WTC11 (cell line): Measurements from ENCODE around the gene ZNF140. TPM values are rescaled to one million over a fixed set of nuclear protein-coding genes. Genes with fewer than 3 reads are reported as not detected.
A peak's percentile ranks its signal among the peaks of the same experiment; 100 is the strongest.

Experiments
- CREM ChIP-seq: sonication (generic); formaldehyde crosslinking; IDR thresholded peaks from 2 replicates; pipeline ENCODE4 v1.8.1; 2022; ENCODE audit warnings: mild to moderate bottlenecking, missing genetic modification reagents, moderate library complexity
- ETV6 ChIP-seq: sonication (generic); formaldehyde crosslinking; IDR thresholded peaks from 2 replicates; pipeline ENCODE4 v1.8.1; 2022; ENCODE audit warnings: mild to moderate bottlenecking, missing genetic modification reagents
- FOXP1 ChIP-seq: sonication (generic); formaldehyde crosslinking; IDR thresholded peaks from 2 replicates; pipeline ENCODE4 v1.8.0; 2022; ENCODE audit warnings: missing genetic modification reagents, mild to moderate bottlenecking, moderate library complexity, borderline replicate concordance
- GTF2I ChIP-seq: fragments of 250-450 bp; sonication (Bioruptor Pico); conservative IDR thresholded peaks from 2 replicates; pipeline ENCODE4 v1.4.0; 2021; ENCODE audit warnings: mild to moderate bottlenecking
- IRF2 ChIP-seq: sonication (generic); formaldehyde crosslinking; IDR thresholded peaks from 2 replicates; pipeline ENCODE4 v1.8.0; 2022; ENCODE audit warnings: low read depth, missing genetic modification reagents, borderline replicate concordance
- KAT7 ChIP-seq: sonication (generic); formaldehyde crosslinking; IDR thresholded peaks from 2 replicates; pipeline ENCODE4 v1.8.1; 2023; ENCODE audit warnings: missing genetic modification reagents, mild to moderate bottlenecking, borderline replicate concordance
- MXD4 ChIP-seq: fragments of 250-450 bp; sonication (Bioruptor Pico); IDR thresholded peaks from 2 replicates; pipeline ENCODE4 v1.8.0; 2021; ENCODE audit warnings: mild to moderate bottlenecking, moderate library complexity, borderline replicate concordance
- MYBL2 ChIP-seq: sonication (generic); formaldehyde crosslinking; IDR thresholded peaks from 2 replicates; pipeline ENCODE4 v1.8.1; 2023; ENCODE audit warnings: mild to moderate bottlenecking, moderate library complexity, missing genetic modification reagents
- NFE2L1 ChIP-seq: sonication (generic); formaldehyde crosslinking; IDR thresholded peaks from 2 replicates; pipeline ENCODE4 v1.8.1; 2023; ENCODE audit warnings: missing genetic modification reagents
- OVOL2 ChIP-seq: fragments of 250-450 bp; sonication (Bioruptor Pico); IDR thresholded peaks from 2 replicates; pipeline ENCODE4 v1.9.0; 2021; ENCODE audit warnings: mild to moderate bottlenecking, borderline replicate concordance
- TEAD1 ChIP-seq: sonication (generic); formaldehyde crosslinking; IDR thresholded peaks from 2 replicates; pipeline ENCODE4 v1.8.0; 2022; ENCODE audit warnings: mild to moderate bottlenecking, missing genetic modification reagents
- TP53 ChIP-seq: sonication (generic); formaldehyde crosslinking; IDR thresholded peaks from 2 replicates; pipeline ENCODE4 v1.8.1; 2023; ENCODE audit warnings: mild to moderate bottlenecking, missing genetic modification reagents
- ZNF219 ChIP-seq: sonication (generic); formaldehyde crosslinking; IDR thresholded peaks from 2 replicates; pipeline ENCODE4 v1.8.0; 2023; ENCODE audit warnings: missing genetic modification reagents, mild to moderate bottlenecking, borderline replicate concordance
- total RNA-seq: library from RNA; stranded (reverse); gene quantifications from 3 replicates; pipeline ENCODE4 v1.2.3, GENCODE V29; 2021
- TF ChIP-seq, protein P1 (sequence below): sonication (generic); formaldehyde crosslinking; IDR thresholded peaks from 2 replicates; pipeline ENCODE4 v1.8.0; 2023; ENCODE audit warnings: missing genetic modification reagents, mild to moderate bottlenecking, borderline replicate concordance
- TF ChIP-seq, protein P2 (sequence below): sonication (generic); formaldehyde crosslinking; IDR thresholded peaks from 2 replicates; pipeline ENCODE4 v1.8.1; 2022; ENCODE audit warnings: mild to moderate bottlenecking, moderate library complexity, missing genetic modification reagents
- TF ChIP-seq, protein P3 (sequence below): fragments of 250-450 bp; sonication (Bioruptor Pico); IDR thresholded peaks from 2 replicates; pipeline ENCODE4 v1.9.0; 2021; ENCODE audit warnings: mild to moderate bottlenecking
- TF ChIP-seq, protein P4 (sequence below): sonication (generic); formaldehyde crosslinking; conservative IDR thresholded peaks from 2 replicates; pipeline ENCODE4 v1.8.1; 2022; ENCODE audit warnings: mild to moderate bottlenecking, missing genetic modification reagents
- TF ChIP-seq, protein P5 (sequence below): fragments of 200-600 bp; IDR thresholded peaks from 2 replicates; pipeline ENCODE4 v1.8.0; 2022; ENCODE audit warnings: antibody characterized with exemption
- TF ChIP-seq, protein P6 (sequence below): sonication (generic); formaldehyde crosslinking; IDR thresholded peaks from 2 replicates; pipeline ENCODE4 v1.8.1; 2023; ENCODE audit warnings: mild to moderate bottlenecking, missing genetic modification reagents, moderate library complexity
- TF ChIP-seq, protein P7 (sequence below): sonication (generic); formaldehyde crosslinking; IDR thresholded peaks from 2 replicates; pipeline ENCODE4 v1.8.1; 2022; ENCODE audit warnings: low read depth, mild to moderate bottlenecking, moderate library complexity, missing genetic modification reagents, borderline replicate concordance
- TF ChIP-seq, protein P8 (sequence below): sonication (generic); formaldehyde crosslinking; IDR thresholded peaks from 2 replicates; pipeline ENCODE4 v1.8.0; 2022; ENCODE audit warnings: mild to moderate bottlenecking, missing genetic modification reagents
- TF ChIP-seq, protein P9 (sequence below): sonication (generic); formaldehyde crosslinking; IDR thresholded peaks from 2 replicates; pipeline ENCODE4 v1.8.1; 2022; ENCODE audit warnings: missing genetic modification reagents, borderline replicate concordance

Gene ZNF140
- total RNA-seq, 1 experiment from 2014 or later, result 10.3 TPM

DNA sequence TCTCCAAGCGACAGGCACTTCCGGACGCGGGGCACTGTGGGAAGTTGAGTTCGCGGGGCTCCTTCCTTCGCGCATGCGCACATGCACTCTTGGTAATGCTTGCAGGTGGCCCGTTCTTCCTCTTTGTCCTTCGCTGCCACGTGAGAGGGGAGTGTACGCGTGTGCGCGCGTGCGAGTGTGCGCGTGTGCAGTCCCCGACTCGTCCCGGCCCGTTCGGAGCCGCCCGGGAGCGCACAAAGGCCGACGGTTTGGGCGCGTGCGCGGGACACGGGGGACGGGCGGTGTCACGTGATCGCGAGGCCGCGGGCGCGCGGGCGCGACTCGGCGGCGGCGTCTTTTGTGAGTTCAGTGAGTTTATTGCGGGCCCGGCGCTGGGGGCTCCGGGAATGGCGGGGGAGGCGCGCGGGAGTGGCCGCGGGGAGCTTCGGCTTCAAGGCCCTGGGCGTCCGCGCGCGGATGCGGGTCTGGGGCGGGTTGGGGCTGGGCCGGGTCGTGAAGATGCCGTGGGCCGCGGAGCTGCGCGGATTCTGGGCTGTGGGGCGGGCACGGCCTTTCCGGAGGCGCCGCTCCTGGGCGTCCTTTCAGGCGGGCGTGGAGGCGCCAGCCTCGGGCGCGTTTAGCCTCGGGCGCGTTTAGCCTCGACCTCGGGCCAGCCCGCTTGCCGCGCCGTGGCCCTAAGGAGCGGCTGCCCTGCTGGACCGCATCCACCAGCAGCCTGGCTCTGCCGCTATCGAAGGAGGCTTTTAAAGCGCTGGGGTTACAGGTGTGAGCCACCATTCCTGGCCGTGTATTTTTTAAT is 43.3 kb upstream of the ZNF140 start, which contains the start of gene ZNF84 (continued):
- TF ChIP-seq, protein P1, sequence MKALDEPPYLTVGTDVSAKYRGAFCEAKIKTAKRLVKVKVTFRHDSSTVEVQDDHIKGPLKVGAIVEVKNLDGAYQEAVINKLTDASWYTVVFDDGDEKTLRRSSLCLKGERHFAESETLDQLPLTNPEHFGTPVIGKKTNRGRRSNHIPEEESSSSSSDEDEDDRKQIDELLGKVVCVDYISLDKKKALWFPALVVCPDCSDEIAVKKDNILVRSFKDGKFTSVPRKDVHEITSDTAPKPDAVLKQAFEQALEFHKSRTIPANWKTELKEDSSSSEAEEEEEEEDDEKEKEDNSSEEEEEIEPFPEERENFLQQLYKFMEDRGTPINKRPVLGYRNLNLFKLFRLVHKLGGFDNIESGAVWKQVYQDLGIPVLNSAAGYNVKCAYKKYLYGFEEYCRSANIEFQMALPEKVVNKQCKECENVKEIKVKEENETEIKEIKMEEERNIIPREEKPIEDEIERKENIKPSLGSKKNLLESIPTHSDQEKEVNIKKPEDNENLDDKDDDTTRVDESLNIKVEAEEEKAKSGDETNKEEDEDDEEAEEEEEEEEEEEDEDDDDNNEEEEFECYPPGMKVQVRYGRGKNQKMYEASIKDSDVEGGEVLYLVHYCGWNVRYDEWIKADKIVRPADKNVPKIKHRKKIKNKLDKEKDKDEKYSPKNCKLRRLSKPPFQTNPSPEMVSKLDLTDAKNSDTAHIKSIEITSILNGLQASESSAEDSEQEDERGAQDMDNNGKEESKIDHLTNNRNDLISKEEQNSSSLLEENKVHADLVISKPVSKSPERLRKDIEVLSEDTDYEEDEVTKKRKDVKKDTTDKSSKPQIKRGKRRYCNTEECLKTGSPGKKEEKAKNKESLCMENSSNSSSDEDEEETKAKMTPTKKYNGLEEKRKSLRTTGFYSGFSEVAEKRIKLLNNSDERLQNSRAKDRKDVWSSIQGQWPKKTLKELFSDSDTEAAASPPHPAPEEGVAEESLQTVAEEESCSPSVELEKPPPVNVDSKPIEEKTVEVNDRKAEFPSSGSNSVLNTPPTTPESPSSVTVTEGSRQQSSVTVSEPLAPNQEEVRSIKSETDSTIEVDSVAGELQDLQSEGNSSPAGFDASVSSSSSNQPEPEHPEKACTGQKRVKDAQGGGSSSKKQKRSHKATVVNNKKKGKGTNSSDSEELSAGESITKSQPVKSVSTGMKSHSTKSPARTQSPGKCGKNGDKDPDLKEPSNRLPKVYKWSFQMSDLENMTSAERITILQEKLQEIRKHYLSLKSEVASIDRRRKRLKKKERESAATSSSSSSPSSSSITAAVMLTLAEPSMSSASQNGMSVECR, result 0 out of 2 replicates have a peak, but pooled peaks have one; percentile 82
- peak; percentile 85; the same call in 1 of the 2 replicates for TF ChIP-seq TP53 (CRISPR knock-in tag)
- TF ChIP-seq ETV6 (CRISPR knock-in tag), result peak; percentile 39; the same call in 1 of the 2 replicates
- TF ChIP-seq, protein P2, sequence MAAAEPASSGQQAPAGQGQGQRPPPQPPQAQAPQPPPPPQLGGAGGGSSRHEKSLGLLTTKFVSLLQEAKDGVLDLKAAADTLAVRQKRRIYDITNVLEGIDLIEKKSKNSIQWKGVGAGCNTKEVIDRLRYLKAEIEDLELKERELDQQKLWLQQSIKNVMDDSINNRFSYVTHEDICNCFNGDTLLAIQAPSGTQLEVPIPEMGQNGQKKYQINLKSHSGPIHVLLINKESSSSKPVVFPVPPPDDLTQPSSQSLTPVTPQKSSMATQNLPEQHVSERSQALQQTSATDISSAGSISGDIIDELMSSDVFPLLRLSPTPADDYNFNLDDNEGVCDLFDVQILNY (CRISPR knock-in tag), result peak; percentile 88
- TF ChIP-seq, protein P3, sequence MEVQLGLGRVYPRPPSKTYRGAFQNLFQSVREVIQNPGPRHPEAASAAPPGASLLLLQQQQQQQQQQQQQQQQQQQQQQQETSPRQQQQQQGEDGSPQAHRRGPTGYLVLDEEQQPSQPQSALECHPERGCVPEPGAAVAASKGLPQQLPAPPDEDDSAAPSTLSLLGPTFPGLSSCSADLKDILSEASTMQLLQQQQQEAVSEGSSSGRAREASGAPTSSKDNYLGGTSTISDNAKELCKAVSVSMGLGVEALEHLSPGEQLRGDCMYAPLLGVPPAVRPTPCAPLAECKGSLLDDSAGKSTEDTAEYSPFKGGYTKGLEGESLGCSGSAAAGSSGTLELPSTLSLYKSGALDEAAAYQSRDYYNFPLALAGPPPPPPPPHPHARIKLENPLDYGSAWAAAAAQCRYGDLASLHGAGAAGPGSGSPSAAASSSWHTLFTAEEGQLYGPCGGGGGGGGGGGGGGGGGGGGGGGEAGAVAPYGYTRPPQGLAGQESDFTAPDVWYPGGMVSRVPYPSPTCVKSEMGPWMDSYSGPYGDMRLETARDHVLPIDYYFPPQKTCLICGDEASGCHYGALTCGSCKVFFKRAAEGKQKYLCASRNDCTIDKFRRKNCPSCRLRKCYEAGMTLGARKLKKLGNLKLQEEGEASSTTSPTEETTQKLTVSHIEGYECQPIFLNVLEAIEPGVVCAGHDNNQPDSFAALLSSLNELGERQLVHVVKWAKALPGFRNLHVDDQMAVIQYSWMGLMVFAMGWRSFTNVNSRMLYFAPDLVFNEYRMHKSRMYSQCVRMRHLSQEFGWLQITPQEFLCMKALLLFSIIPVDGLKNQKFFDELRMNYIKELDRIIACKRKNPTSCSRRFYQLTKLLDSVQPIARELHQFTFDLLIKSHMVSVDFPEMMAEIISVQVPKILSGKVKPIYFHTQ, result no peak
- no peak for TF ChIP-seq ZNF219 (CRISPR knock-in tag)
- no peak for TF ChIP-seq OVOL2 (CRISPR knock-in tag)
- peak; percentile 55; the same call in 1 of the 2 replicates for TF ChIP-seq NFE2L1 (CRISPR knock-in tag)
- TF ChIP-seq, protein P4, sequence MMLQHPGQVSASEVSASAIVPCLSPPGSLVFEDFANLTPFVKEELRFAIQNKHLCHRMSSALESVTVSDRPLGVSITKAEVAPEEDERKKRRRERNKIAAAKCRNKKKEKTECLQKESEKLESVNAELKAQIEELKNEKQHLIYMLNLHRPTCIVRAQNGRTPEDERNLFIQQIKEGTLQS, result no peak
- peak; percentile 66; the same call in 1 of the 2 replicates for TF ChIP-seq CREM (CRISPR knock-in tag)
- TF ChIP-seq MXD4 (CRISPR knock-in tag), result no peak
- TF ChIP-seq IRF2 (CRISPR knock-in tag), result 0 out of 2 replicates have a peak, but pooled peaks have one; percentile 55
- no peak for TF ChIP-seq GTF2I (CRISPR knock-in tag)
- peak; percentile 92 for TF ChIP-seq FOXP1 (CRISPR knock-in tag)
- TF ChIP-seq, protein P5, sequence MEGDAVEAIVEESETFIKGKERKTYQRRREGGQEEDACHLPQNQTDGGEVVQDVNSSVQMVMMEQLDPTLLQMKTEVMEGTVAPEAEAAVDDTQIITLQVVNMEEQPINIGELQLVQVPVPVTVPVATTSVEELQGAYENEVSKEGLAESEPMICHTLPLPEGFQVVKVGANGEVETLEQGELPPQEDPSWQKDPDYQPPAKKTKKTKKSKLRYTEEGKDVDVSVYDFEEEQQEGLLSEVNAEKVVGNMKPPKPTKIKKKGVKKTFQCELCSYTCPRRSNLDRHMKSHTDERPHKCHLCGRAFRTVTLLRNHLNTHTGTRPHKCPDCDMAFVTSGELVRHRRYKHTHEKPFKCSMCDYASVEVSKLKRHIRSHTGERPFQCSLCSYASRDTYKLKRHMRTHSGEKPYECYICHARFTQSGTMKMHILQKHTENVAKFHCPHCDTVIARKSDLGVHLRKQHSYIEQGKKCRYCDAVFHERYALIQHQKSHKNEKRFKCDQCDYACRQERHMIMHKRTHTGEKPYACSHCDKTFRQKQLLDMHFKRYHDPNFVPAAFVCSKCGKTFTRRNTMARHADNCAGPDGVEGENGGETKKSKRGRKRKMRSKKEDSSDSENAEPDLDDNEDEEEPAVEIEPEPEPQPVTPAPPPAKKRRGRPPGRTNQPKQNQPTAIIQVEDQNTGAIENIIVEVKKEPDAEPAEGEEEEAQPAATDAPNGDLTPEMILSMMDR, result no peak
- peak; percentile 44; the same call in 1 of the 2 replicates for TF ChIP-seq KAT7 (CRISPR knock-in tag)
- TF ChIP-seq, protein P6, sequence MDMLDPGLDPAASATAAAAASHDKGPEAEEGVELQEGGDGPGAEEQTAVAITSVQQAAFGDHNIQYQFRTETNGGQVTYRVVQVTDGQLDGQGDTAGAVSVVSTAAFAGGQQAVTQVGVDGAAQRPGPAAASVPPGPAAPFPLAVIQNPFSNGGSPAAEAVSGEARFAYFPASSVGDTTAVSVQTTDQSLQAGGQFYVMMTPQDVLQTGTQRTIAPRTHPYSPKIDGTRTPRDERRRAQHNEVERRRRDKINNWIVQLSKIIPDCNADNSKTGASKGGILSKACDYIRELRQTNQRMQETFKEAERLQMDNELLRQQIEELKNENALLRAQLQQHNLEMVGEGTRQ (CRISPR knock-in tag), result peak; percentile 96
- TF ChIP-seq, protein P7, sequence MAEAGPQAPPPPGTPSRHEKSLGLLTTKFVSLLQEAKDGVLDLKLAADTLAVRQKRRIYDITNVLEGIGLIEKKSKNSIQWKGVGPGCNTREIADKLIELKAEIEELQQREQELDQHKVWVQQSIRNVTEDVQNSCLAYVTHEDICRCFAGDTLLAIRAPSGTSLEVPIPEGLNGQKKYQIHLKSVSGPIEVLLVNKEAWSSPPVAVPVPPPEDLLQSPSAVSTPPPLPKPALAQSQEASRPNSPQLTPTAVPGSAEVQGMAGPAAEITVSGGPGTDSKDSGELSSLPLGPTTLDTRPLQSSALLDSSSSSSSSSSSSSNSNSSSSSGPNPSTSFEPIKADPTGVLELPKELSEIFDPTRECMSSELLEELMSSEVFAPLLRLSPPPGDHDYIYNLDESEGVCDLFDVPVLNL, result 0 out of 2 replicates have a peak, but pooled peaks have one; percentile 26
- TF ChIP-seq TEAD1 (CRISPR knock-in tag), result no peak; the same call in 1 of the 2 replicates
- TF ChIP-seq, protein P8, sequence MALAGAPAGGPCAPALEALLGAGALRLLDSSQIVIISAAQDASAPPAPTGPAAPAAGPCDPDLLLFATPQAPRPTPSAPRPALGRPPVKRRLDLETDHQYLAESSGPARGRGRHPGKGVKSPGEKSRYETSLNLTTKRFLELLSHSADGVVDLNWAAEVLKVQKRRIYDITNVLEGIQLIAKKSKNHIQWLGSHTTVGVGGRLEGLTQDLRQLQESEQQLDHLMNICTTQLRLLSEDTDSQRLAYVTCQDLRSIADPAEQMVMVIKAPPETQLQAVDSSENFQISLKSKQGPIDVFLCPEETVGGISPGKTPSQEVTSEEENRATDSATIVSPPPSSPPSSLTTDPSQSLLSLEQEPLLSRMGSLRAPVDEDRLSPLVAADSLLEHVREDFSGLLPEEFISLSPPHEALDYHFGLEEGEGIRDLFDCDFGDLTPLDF (CRISPR knock-in tag), result 0 out of 2 replicates have a peak, but pooled peaks have one; percentile 30
- TF ChIP-seq MYBL2 (CRISPR knock-in tag), result peak; percentile 83
- TF ChIP-seq, protein P9, sequence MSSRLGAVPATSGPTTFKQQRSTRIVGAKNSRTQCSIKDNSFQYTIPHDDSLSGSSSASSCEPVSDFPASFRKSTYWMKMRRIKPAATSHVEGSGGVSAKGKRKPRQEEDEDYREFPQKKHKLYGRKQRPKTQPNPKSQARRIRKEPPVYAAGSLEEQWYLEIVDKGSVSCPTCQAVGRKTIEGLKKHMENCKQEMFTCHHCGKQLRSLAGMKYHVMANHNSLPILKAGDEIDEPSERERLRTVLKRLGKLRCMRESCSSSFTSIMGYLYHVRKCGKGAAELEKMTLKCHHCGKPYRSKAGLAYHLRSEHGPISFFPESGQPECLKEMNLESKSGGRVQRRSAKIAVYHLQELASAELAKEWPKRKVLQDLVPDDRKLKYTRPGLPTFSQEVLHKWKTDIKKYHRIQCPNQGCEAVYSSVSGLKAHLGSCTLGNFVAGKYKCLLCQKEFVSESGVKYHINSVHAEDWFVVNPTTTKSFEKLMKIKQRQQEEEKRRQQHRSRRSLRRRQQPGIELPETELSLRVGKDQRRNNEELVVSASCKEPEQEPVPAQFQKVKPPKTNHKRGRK (CRISPR knock-in tag), result no peak
